ENCODE measurements around the gene AGAP3. TPM values are rescaled to one million over a fixed set of nuclear protein-coding genes. Genes with fewer than 3 reads are reported as not detected.
A peak's percentile ranks its signal among the peaks of the same experiment; 100 is the strongest.

AGAP3 gene
- total RNA-seq, 1 donor from 2014 or later, result 206 TPM

DNA sequence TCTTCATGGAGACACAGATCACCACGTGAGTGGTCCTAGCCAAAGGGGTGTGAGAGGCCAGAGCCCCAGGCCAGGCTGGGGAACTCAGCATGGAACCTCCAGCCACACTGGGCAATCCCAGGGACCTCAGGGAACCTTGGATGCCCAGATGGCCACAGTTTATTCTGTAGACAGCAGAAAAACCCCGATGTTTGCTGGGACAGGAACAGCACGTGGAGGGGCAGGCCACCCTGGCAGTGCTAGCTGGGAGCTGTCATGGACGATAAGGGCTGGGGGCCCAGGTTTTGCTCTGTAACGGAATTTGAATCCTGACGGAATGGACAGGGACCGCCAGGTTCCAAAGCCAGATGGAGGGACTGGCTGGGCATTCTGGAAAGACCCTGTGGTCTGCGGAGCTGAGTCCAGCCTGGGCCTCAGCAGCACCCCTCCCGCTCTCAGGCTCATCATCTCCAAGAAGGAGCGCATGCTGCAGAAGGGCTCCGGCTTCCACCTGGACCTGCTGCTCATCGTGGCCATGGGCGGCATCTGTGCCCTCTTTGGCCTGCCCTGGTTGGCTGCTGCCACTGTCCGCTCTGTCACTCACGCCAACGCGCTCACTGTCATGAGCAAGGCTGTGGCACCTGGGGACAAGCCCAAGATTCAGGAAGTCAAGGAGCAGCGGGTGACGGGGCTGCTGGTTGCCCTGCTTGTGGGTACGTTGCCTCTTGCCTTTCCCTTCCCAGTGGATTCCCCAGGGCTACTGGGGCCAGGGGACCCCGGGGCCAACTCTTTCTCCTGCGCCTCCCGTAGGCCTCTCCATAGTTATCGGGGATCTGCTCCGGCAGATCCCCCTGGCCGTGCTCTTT lies 11.2 kb upstream of the AGAP3 start:
- no peak for DNase-seq (ENCODE audit: low spot score)
- Mint-ChIP-seq H3K27me3 (ENCODE audit: unreplicated experiment) (peaks cover 18% of the 10 kb centered on the region), H3K4me3 (ENCODE audit: unreplicated experiment) (no peak overlapping the region), H3K27ac (ENCODE audit: unreplicated experiment) (no peak overlapping the region), H3K4me1 (ENCODE audit: unreplicated experiment) (peaks cover 12% of the 10 kb centered on the region), H3K36me3 (ENCODE audit: low read depth, unreplicated experiment) (peaks cover 21% of the 10 kb centered on the region), H3K9me3 (ENCODE audit: unreplicated experiment) (no peaks in the 10 kb centered on the region)
- TF ChIP-seq, protein P1, sequence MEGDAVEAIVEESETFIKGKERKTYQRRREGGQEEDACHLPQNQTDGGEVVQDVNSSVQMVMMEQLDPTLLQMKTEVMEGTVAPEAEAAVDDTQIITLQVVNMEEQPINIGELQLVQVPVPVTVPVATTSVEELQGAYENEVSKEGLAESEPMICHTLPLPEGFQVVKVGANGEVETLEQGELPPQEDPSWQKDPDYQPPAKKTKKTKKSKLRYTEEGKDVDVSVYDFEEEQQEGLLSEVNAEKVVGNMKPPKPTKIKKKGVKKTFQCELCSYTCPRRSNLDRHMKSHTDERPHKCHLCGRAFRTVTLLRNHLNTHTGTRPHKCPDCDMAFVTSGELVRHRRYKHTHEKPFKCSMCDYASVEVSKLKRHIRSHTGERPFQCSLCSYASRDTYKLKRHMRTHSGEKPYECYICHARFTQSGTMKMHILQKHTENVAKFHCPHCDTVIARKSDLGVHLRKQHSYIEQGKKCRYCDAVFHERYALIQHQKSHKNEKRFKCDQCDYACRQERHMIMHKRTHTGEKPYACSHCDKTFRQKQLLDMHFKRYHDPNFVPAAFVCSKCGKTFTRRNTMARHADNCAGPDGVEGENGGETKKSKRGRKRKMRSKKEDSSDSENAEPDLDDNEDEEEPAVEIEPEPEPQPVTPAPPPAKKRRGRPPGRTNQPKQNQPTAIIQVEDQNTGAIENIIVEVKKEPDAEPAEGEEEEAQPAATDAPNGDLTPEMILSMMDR (IDR thresholded peaks at IDR 0.05; ENCODE audit: unreplicated experiment), result no peak

DNA sequence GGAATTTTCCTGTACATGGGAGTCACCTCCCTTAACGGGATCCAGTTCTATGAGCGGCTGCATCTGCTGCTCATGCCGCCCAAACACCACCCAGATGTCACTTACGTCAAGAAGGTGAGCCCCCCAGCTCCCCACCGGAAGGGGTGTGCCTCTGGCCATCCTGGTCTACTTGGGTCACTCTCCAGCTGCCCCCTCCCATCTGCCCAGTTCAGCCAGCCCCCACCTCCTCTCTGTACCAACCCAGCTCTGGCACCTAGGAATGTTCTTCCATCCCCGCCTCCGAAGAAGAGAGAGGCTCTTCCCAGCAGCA lies 10.7 kb upstream of the AGAP3 start:
- Mint-ChIP-seq H3K9me3 (ENCODE audit: unreplicated experiment) (no peaks in the 10 kb centered on the region), H3K27ac (ENCODE audit: unreplicated experiment) (no peak overlapping the region)

DNA sequence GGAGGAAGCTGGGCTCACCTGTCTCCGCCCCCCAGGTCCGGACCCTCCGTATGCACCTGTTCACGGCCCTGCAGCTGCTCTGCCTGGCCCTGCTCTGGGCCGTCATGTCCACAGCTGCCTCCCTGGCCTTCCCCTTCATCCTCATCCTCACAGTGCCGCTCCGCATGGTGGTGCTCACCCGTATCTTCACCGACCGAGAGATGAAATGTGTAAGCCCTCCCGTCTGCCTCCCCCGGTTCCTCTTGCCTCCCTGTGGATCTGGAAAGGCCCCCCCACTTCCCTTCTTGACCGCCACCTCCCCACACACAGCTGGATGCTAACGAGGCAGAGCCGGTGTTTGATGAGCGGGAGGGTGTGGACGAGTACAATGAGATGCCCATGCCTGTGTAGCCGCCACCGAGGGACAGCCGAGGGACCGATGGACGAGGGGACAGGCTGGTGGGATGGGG lies 10.3 kb upstream of the AGAP3 start:
- H3K4me1 Mint-ChIP-seq (ENCODE audit: unreplicated experiment), result peaks cover 13% of the 10 kb centered on the region
- DNase-seq (ENCODE audit: low spot score), result no peak
- TF ChIP-seq, protein P1 (IDR thresholded peaks at IDR 0.05; ENCODE audit: unreplicated experiment), result no peak
- H3K36me3 Mint-ChIP-seq (ENCODE audit: low read depth, unreplicated experiment), result peaks cover 21% of the 10 kb centered on the region
- H3K4me3 Mint-ChIP-seq (ENCODE audit: unreplicated experiment), result no peak overlapping the region
- H3K27ac Mint-ChIP-seq (ENCODE audit: unreplicated experiment), result no peak overlapping the region
- H3K9me3 Mint-ChIP-seq (ENCODE audit: unreplicated experiment), result no peaks in the 10 kb centered on the region
- H3K27me3 Mint-ChIP-seq (ENCODE audit: unreplicated experiment), result peaks cover 18% of the 10 kb centered on the region

More for the DNA sequence above, 10.7 kb upstream of the AGAP3 start:
- Mint-ChIP-seq H3K4me3 (ENCODE audit: unreplicated experiment) (no peak overlapping the region), H3K36me3 (ENCODE audit: low read depth, unreplicated experiment) (peaks cover 21% of the 10 kb centered on the region), H3K27me3 (ENCODE audit: unreplicated experiment) (peaks cover 18% of the 10 kb centered on the region), H3K4me1 (ENCODE audit: unreplicated experiment) (peaks cover 13% of the 10 kb centered on the region)
- TF ChIP-seq, protein P1 (IDR thresholded peaks at IDR 0.05; ENCODE audit: unreplicated experiment), result no peak
- DNase-seq (ENCODE audit: low spot score), result no peak

DNA sequence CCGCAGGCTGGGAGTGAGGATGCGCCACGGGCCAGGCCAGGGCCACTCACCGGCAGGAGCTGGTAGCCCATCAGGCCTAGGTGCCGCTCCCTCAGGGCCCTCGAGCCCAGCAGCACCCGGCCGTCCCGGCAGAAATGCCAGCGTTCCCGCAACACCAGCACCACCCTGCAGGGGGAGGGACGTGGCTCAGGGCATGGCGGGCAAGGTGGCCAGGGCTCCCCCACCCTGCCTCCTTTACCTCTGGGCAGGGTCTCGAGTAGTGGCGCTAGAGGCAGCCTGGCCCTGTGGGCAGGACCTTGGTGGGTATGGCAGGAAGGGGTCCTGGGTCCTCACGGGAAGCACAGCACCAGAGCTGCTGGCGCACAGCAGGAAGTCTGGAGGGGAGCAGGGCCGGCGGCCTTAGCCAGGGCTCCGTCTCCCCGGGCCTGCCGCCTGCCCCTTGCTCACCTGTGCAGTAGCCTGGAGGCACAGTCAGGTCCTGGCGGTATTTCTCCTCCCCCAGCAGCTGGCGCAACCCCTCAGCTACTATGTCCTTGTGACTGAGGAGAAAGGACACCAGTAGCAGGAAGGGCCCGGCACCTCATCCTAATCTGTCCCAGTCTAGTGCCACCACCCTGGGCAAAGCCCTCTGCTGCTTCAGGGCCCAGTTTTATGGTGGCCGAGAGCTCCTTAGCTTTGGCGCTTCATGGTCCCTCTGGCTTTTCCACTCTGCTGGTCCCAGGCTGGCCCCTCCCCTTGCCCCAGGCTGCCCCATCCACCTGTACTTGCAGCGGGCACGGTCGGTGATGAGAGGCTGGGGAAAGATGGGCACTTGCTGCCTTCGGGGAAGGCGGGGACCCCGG lies 9.2 kb upstream of the AGAP3 start:
- peaks cover 21% of the 10 kb centered on the region for H3K36me3 Mint-ChIP-seq (ENCODE audit: low read depth, unreplicated experiment)
- TF ChIP-seq, protein P1 (IDR thresholded peaks at IDR 0.05; ENCODE audit: unreplicated experiment), result peak; percentile 56
- no peak overlapping the region for H3K4me3 Mint-ChIP-seq (ENCODE audit: unreplicated experiment)
- H3K4me1 Mint-ChIP-seq (ENCODE audit: unreplicated experiment), result peaks cover 13% of the 10 kb centered on the region
- peak; percentile 69 for DNase-seq (ENCODE audit: low spot score)
- no peaks in the 10 kb centered on the region for H3K9me3 Mint-ChIP-seq (ENCODE audit: unreplicated experiment)
- H3K27me3 Mint-ChIP-seq (ENCODE audit: unreplicated experiment), result peaks cover 18% of the 10 kb centered on the region
- H3K27ac Mint-ChIP-seq (ENCODE audit: unreplicated experiment), result no peak overlapping the region
